Right hindlimb (tissue), 1 donor: ENCODE results near the gene NCKAP1.
"Not testable (repeated sequence)": the region's sequence is repeated elsewhere in the genome, so short reads cannot be mapped to it uniquely, and the experiment has no call there.

ENCODE experiments used
- DNase-seq: peaks from one replicate; pipeline ENCODE4 v3.0.0-alpha.2; 2018

NCKAP1 gene

DNA sequence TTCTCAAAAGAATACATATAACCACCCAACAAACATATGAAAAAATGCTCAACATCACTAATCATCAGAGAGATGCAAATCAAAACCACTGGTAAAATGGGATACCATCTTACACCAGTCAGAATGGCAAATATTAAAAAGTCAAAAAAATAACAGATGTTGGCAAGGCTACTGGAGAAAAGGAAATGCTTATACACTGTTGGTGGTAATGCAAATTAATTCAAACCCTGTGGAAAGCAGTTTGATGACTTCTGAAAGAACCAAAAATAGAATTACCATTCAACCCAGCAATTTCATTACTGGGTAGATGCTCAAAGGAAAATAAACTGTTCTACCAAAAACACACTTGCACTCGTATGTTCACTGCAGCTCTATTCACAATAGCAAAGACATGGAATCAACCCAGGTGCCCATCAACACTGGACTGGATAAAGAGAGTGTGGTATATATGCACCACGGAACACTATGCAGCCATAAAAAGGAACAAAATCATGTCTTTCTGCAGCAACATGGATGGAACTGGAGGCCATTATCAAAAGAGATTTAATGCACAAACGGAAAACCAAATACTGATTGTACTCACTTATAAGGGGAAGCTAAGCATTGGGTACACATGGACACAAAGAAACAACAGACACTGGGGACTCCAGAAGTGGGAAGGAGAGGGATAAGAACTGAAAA is 38.8 kb downstream of the NCKAP1 start:
- no peak for DNase-seq

DNA sequence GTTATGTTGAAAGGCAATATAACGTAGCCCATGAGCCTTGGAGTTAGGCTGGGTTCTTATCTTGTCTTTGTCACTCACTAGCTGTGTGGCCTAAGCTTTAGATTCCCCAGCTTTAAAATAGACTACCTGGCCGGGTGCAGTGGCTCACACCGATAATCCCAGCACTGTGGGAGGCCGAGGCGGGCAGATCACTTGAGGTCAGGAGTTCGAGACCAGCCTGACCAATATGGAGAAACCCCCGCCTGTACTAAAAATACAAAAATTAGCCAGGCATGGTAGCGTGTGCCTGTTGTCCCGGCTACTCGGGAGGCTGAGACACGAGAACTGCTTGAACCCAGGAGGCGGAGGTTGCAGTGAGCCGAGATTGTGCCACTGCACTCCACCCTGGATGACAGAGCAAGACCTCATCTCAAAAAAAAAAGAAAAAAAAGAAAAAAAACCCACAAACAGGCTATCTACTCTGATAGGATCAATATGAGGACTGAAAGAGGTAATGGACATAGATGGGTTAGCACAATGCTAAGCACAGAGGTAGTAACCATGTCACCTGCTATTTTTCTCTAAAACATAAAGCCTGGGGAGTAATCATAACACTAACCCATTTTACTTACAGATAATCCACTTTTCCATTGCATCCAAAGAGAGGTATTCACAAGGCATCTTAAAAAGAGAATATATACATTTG is 43.9 kb downstream of the NCKAP1 start:
- DNase-seq: no peak

GRCh38 chr2:182982941-182983340 is 55.3 kb downstream of the NCKAP1 start:
- DNase-seq: no peak

DNA sequence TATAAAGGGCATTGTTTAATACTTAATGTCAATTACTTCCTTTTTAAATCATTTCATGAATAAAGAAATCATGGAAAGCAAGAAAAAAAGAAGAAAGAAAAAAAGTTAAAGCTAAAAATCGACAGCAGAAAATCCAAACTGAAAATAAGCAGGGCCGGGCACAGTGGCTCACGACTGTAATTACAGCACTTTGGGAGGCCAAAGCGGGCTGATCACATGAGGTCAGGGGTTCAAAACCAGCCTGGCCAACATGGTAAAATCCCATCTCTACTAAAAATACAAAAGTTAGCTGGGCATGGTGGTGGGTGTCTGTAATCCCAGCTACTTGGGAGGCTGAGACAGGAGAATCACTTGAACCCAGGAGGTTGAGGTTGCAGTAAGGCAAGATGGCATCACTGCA is 56.8 kb downstream of the NCKAP1 start:
- DNase-seq: not testable (repeated sequence)

- DNase-seq: no peak
Observed at GRCh38 chr2:182980652-182981051, 57.6 kb downstream of the NCKAP1 start.

GRCh38 chr2:182980115-182980514 is 58.1 kb downstream of the NCKAP1 start:
- DNase-seq: no peak

DNA sequence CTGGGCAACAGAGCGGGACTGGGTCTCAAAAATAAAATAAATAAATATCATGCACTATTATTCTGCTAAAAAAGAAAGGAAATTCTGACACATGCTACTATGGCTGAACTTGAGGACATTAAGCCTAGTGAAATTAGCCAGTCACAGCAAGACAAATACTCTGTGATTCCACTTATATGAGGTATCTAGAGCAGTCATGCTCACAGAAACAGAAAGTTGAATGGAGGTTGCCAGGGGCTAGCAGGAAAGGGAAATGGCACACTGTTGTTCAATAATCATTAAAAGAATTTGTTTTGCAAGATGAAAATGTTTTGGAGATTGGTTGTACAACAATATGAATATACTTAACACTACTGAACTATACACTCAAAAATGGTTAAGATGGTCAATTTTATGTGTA is 60.8 kb downstream of the NCKAP1 start:
- DNase-seq: no peak

GRCh38 chr2:182973441-182974352 is 64.6 kb downstream of the NCKAP1 start:
- DNase-seq: no peak

DNA sequence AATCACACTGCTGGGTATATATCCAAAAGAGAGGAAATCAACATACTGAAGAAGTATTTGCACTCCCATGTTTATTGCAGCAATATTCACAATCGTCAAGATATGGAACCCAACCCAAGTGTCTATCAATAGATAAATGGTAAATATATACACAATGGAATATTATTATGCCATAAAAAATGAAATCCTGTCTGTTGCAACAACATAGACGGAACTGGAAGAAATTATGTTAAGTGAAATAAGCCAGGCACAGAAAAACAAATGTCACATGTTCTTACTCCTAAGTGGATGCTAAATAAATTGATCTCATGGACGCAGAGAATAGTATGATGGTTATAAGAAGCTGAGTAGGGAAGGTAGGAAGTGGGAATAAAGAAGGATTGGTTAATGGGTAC is 65.7 kb downstream of the NCKAP1 start:
- no peak for DNase-seq

- no peak for DNase-seq
Observed at GRCh38 chr2:182971820-182972547, 66.3 kb downstream of the NCKAP1 start.

DNA sequence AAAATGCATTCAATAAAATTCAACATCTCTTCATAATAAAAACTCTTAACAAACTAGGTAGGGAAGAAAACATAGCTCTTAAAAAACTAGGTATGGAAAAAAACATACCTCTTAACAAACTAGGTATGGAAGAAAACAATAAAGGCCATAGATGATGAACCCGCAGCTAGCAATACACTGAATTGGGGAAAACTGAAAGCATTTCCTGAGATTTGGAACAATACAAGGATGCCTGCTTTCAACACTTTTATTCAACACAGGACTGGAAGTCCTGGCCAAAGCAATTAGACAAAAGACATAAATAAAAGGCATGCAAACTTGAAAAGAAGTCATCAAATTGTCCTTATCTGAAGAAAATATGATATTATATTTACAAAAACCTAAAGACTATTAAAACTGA is 67.8 kb downstream of the NCKAP1 start:
- no peak for DNase-seq

DNA sequence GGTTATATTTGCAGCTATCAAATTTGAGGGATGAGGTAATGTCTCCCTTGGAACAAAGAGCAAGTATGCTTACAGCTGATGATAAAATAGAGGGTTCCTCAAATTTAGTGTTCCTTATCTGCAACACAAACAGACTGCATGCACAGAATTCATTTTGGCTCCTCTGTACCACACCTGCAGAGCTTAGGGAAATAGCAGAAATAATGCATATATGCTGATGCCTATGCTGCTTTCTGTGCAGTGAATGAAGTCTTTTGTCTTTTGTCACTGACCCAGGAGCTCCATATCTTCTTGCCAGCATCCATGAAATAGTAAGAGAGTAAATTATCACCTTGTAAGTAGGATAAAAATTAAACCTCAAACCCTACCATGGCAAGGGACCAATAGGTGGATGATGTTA is 69.8 kb downstream of the NCKAP1 start:
- no peak for DNase-seq

DNA sequence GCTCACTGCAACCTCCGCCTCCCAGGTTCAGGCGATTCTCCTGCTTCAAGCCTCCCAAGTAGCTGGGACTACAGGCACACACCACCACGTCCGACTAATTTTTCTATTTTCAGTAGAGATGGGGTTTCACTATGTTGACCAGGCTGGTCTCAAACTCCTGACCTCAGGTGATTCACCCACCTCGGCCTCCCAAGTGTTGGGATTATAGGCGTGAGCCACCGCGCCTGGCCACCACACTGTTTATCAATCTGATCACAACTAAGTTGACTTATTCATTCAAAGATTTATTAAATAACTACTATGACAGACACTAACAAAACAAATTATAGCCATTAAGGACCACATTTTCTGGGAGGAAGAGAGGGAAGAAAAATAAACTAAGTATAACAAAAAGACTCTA is 71.9 kb downstream of the NCKAP1 start:
- DNase-seq: not testable (repeated sequence)

- DNase-seq: no peak
Observed at GRCh38 chr2:182962641-182963040, 75.6 kb downstream of the NCKAP1 start.

- not testable (repeated sequence) for DNase-seq
Observed at GRCh38 chr2:182960869-182961268, 77.4 kb downstream of the NCKAP1 start.

DNA sequence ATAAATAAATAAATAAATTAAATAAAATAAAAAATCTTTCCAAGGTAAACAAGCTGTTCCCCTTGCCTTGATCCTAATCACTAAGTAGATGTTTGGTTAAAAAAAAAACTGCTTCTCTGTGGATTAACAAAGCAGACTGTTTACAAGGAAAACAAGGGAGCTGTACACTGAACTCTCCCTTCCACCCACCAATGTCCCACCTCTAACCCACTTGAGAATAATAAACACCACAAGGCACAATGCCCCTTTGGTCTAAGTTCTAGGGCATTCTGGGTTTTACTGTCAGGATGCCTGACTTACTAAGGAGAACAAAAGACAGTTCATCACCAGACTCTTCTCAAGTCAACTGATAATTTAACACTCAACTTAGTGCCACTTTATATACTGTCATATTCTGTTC is 83.5 kb downstream of the NCKAP1 start:
- no peak for DNase-seq

GRCh38 chr2:182952741-182953450 is 85.4 kb downstream of the NCKAP1 start:
- no peak for DNase-seq

GRCh38 chr2:182951948-182952663 is 86.2 kb downstream of the NCKAP1 start:
- DNase-seq: no peak

DNA sequence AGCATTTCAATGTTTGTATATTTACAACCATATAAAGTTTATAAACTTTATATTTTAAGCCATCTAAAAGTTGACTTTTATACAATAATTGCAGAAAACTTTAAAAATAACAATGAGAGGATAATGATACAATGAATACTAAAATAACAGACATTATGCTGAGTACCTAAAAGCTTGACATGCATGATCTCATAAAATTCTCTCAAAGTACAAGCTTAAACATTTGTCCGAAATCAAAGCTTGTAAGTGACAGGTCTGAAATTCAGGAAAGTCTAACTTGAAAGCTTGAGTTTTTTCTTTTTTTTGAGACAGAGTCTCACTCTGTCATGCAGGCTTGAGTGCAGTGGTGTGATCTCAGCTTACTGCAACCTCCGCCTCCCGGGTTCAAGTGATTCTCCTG is 87.7 kb downstream of the NCKAP1 start:
- no peak for DNase-seq

GRCh38 chr2:182949572-182950189 is 88.6 kb downstream of the NCKAP1 start:
- no peak for DNase-seq

DNA sequence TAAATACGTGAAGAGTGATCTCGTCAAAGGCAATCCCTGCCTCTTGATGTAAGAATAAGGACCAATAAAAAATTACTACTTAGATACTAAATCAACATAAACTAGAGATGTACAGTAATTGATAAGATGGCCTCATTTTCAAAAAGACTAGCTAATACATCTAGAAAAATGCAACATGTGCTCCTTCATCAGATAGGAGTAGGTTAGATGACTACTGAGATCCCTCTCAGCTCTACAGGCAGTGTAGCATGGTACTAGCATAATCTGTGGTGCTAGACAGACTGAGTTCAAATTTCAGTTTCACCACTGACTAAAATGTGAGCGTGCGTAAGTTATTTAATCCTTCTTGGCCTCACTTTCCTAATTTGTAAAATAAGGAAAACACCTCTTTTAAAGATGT is 89.2 kb downstream of the NCKAP1 start:
- DNase-seq: no peak
